Sigmoid colon (tissue), 7 donors: ENCODE measurements around the gene AFF2. TPM values are rescaled to one million over a fixed set of nuclear protein-coding genes. Genes with fewer than 3 reads are reported as not detected.

Experiments
- DNase-seq: peaks from one replicate; pipeline ENCODE4 v3.0.0-alpha.2; 2019
- H3K27ac ChIP-seq, 4 donors: fragments of 200-600 bp; sonication (generic); one replicate each; pipeline ENCODE4 v1.5.1; 2016 to 2019; ENCODE audit warnings: mild to moderate bottlenecking in 1 of 4
- H3K27me3 ChIP-seq, 3 donors: fragments of 200-600 bp; sonication (generic); one replicate each; pipeline ENCODE4 v1.5.1; 2019; ENCODE audit warnings: mild to moderate bottlenecking in 1 of 3
- H3K36me3 ChIP-seq, 4 donors: fragments of 200-600 bp; sonication (generic); one replicate each; pipeline ENCODE4 v1.5.1; 2016 to 2019
- H3K4me1 ChIP-seq, 4 donors: fragments of 200-600 bp; sonication (generic); one replicate each; pipeline ENCODE4 v1.5.1; 2017 to 2019
- H3K4me3 ChIP-seq, 4 donors: fragments of 200-600 bp; sonication (generic); one replicate each; pipeline ENCODE4 v1.5.1; 2017 to 2019; ENCODE audit warnings: mild to moderate bottlenecking in 2 of 4, moderate library complexity in 1 of 4
- H3K9me3 ChIP-seq, 4 donors: fragments of 200-600 bp in 3 of 4; sonication (generic) in 3 of 4; one replicate each; pipeline versions ENCODE4 v1.5.1 to v1.6.1; 2013 to 2019
- CTCF ChIP-seq, 4 experiments: fragments of 450-650 bp in 3 of 4; fragments of 200-600 bp in 1 of 4; IDR thresholded peaks; one replicate each; pipeline ENCODE4 v1.5.1; 2016 to 2019; ENCODE audit warnings: antibody characterized with exemption in 4 of 4, mild to moderate bottlenecking in 3 of 4, moderate library complexity in 2 of 4
- EP300 ChIP-seq, 4 donors: sonication (generic); formaldehyde crosslinking; IDR thresholded peaks; one replicate each; pipeline ENCODE4 v1.6.1; 2017; ENCODE audit warnings: antibody characterized with exemption in 4 of 4
- POLR2A ChIP-seq, 2 donors: fragments of 450-650 bp; IDR thresholded peaks; one replicate each; pipeline ENCODE4 v1.6.1; 2016; ENCODE audit warnings: antibody characterized with exemption in 2 of 2, mild to moderate bottlenecking in 2 of 2, moderate library complexity in 2 of 2
- POLR2AphosphoS5 ChIP-seq, 4 donors: sonication (generic); formaldehyde crosslinking; IDR thresholded peaks; one replicate each; pipeline ENCODE4 v1.6.1; 2017; ENCODE audit warnings: antibody characterized with exemption in 4 of 4
- WGBS, 2 donors: extraction: QIAGEN DNeasy Blood & Tissue Kit; methylation state at CpG; one replicate each; pipeline ENCODE4 v1.1.7; 2013; 5-methylcytosine and 5-hydroxymethylcytosine counted together
- intact Hi-C: fragments of 100-400 bp; cut with DNase I; formaldehyde crosslinking; loops from one replicate; pipeline ENCODE4 v1.15.1; 2023
- polyA plus RNA-seq, 3 donors: library from polyadenylated mRNA; stranded (reverse); fragments of 200-250 nt; gene quantifications; one replicate each; pipeline ENCODE4 v1.2.3, GENCODE V29; 2013
- total RNA-seq, 4 donors: library from RNA; depleted of rRNA; stranded (reverse); fragments of >200 nt; gene quantifications; one replicate each; pipeline ENCODE4 v1.1.0, GENCODE V29; 2016
- donor health status: healthy with polysubstance abuse.
- donor health status: Bipolar disorder and iron deficiency.
- donor health status: healthy.

The AFF2 gene
- total and polyA plus RNA-seq, 7 donors, result 0.27 to 1.7 (median 1.1) TPM; not detected in 2

DNA sequence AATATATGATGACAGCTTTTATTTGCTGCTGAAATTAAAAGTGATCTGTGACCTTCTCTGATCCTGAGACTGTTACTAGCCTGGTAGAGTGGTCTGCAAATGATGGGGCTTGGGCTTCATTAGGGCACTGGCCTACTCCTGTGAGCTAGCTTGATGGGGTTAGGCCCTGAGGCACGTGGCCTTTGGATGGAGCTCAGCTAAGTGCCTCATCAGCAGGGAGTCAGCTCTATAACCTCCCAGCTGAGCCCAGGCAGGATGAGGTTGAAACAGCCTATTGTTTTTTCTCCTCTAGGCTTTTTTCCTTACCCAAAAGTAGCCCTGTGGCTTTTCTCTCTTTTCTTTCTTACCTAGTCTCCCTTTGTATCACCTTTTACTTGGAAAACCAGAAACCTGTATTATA is 92.2 kb downstream of the AFF2 start:
- Histone ChIP-seq H3K4me3 (no peak overlapping the region), H3K4me1 (no peaks in the 10 kb centered on the region), H3K36me3 (no peaks in the 10 kb centered on the region), H3K27ac (no peak overlapping the region), H3K9me3 (no peaks in the 10 kb centered on the region), H3K27me3 (no peaks in the 10 kb centered on the region)
- WGBS, 2 donors, result 22 to 35% methylated on average over 1 of the region's 1 CpG
- no peak for DNase-seq
- intact Hi-C loops, result no loop called here
- TF ChIP-seq EP300 (IDR thresholded peaks at IDR 0.05) (no peak), POLR2AphosphoS5 (IDR thresholded peaks at IDR 0.05) (no peak), POLR2A (IDR thresholded peaks at IDR 0.05) (no peak), CTCF (IDR thresholded peaks at IDR 0.05) (no peak)

GRCh38 chrX:148593146-148593545 is 92.7 kb downstream of the AFF2 start:
- Histone ChIP-seq H3K4me3 (no peak overlapping the region), H3K27ac (no peak overlapping the region), H3K36me3 (no peaks in the 10 kb centered on the region), H3K9me3 (no peaks in the 10 kb centered on the region), H3K4me1 (no peaks in the 10 kb centered on the region), H3K27me3 (no peaks in the 10 kb centered on the region)
- intact Hi-C loops, result no loop called here
- TF ChIP-seq POLR2A (IDR thresholded peaks at IDR 0.05) (no peak), EP300 (IDR thresholded peaks at IDR 0.05) (no peak)
- no peak for DNase-seq
- 58 to 71% methylated on average over 2 of the region's 2 CpGs for WGBS, 2 donors

DNA sequence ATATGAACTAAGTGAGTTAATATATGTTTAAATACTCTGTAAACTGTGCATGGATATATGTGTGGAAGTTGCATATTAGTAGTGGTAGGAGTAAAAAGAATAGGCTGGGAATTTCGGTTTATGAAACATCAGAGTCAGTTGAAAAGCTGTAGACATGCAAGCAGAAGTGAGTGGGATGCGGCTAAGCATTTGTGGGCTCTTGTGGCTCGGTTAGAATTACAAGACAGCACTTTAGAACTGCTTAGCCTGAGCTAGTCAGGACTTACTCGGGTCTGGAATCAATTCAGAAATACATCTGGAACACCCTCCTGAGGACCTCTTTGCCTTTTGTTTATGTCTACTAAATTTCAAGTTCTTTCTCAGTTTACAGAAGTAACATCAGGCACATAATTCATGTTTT is 93.6 kb downstream of the AFF2 start:
- Histone ChIP-seq H3K9me3 (no peaks in the 10 kb centered on the region), H3K4me1 (no peaks in the 10 kb centered on the region), H3K36me3 (no peaks in the 10 kb centered on the region), H3K27ac (no peak overlapping the region), H3K27me3 (no peaks in the 10 kb centered on the region), H3K4me3 (no peak overlapping the region)
- WGBS, 2 donors, result 52 to 58% methylated on average over 4 of the region's 4 CpGs
- DNase-seq, result no peak
- no peak for TF ChIP-seq EP300 (IDR thresholded peaks at IDR 0.05)
- intact Hi-C loops, result no loop called here

DNA sequence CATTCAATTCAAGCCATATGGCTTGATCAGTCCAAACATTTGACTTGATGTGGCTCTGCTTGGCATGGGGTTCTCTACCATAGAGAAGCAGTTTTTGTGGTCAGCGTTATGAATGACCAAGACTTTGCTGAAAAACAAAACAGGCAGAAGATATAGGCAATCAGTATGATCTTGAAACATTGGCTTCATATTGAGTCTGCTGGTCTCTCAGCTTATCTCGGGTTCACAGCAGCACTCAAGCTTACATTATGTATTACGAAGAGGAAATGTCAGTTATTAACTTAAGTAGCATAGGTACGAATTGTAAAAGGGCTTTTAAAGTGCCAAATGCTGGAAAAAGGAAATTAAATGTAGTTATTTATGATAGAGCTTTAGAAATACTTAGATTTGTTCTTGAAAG is 99.0 kb downstream of the AFF2 start:
- DNase-seq, result no peak
- Histone ChIP-seq H3K4me3 (no peak overlapping the region), H3K27ac (no peak overlapping the region), H3K27me3 (no peaks in the 10 kb centered on the region), H3K36me3 (no peaks in the 10 kb centered on the region), H3K4me1 (no peaks in the 10 kb centered on the region), H3K9me3 (no peaks in the 10 kb centered on the region)
- intact Hi-C loops, result no loop called here
- WGBS, 2 donors, result 68% methylated on average over 4 of the region's 4 CpGs
- TF ChIP-seq POLR2AphosphoS5 (IDR thresholded peaks at IDR 0.05), result no peak
- TF ChIP-seq CTCF (IDR thresholded peaks at IDR 0.05), result no peak
- TF ChIP-seq EP300 (IDR thresholded peaks at IDR 0.05), result no peak
- TF ChIP-seq POLR2A (IDR thresholded peaks at IDR 0.05), result no peak

GRCh38 chrX:148600131-148600530 is 99.7 kb downstream of the AFF2 start:
- no peaks in the 10 kb centered on the region for H3K27me3 ChIP-seq
- no peaks in the 10 kb centered on the region for H3K36me3 ChIP-seq
- no peak for DNase-seq
- H3K4me1 ChIP-seq, result no peaks in the 10 kb centered on the region
- H3K4me3 ChIP-seq, result no peak overlapping the region
- TF ChIP-seq EP300 (IDR thresholded peaks at IDR 0.05), result no peak
- no peak for TF ChIP-seq POLR2AphosphoS5 (IDR thresholded peaks at IDR 0.05)
- no peak for TF ChIP-seq POLR2A (IDR thresholded peaks at IDR 0.05)
- no peak for TF ChIP-seq CTCF (IDR thresholded peaks at IDR 0.05)
- no peaks in the 10 kb centered on the region for H3K9me3 ChIP-seq
- 75 to 76% methylated on average over 6 of the region's 6 CpGs for WGBS, 2 donors
- intact Hi-C loops, result no loop called here
- no peak overlapping the region for H3K27ac ChIP-seq

DNA sequence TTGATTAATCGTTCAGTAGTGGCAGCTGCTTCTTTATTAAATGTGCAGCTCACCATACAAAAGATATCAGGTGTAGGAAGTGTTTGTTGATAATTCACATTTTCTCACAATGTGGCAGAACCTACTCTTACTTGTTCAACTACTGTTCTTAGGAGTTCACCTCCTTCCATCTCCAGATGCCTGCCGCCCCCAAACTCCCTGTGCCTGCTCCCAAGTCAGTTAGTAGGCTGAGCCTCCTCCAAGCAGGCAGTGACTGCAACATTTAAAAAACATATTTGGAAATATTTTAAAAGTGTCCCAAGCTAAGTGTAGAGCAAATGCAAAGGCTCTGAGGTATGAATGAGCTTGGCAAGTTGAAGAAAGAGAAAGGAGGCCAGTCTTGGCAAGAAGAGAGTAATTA is 100.2 kb downstream of the AFF2 start:
- 86 to 95% methylated on average over 2 of the region's 2 CpGs for WGBS, 2 donors
- no peak for DNase-seq
- Histone ChIP-seq H3K4me3 (no peak overlapping the region), H3K27ac (no peak overlapping the region), H3K27me3 (no peaks in the 10 kb centered on the region), H3K9me3 (no peaks in the 10 kb centered on the region), H3K4me1 (no peaks in the 10 kb centered on the region), H3K36me3 (no peaks in the 10 kb centered on the region)
- intact Hi-C loops, result no loop called here
- TF ChIP-seq CTCF (IDR thresholded peaks at IDR 0.05) (no peak), POLR2A (IDR thresholded peaks at IDR 0.05) (no peak), POLR2AphosphoS5 (IDR thresholded peaks at IDR 0.05) (no peak), EP300 (IDR thresholded peaks at IDR 0.05) (no peak)
